Amniotic epithelial cell (primary cell): Measurements from ENCODE around the gene CRAT.
A peak's percentile ranks its signal among the peaks of the same experiment; 100 is the strongest.
"Not testable (repeated sequence)": the region's sequence is repeated elsewhere in the genome, so short reads cannot be mapped to it uniquely, and the experiment has no call there.

ENCODE experiments used
- DNase-seq: peaks from one replicate; pipeline ENCODE4 v3.0.0-alpha.2; 2010; ENCODE audit warnings: low read depth

CRAT gene

DNA sequence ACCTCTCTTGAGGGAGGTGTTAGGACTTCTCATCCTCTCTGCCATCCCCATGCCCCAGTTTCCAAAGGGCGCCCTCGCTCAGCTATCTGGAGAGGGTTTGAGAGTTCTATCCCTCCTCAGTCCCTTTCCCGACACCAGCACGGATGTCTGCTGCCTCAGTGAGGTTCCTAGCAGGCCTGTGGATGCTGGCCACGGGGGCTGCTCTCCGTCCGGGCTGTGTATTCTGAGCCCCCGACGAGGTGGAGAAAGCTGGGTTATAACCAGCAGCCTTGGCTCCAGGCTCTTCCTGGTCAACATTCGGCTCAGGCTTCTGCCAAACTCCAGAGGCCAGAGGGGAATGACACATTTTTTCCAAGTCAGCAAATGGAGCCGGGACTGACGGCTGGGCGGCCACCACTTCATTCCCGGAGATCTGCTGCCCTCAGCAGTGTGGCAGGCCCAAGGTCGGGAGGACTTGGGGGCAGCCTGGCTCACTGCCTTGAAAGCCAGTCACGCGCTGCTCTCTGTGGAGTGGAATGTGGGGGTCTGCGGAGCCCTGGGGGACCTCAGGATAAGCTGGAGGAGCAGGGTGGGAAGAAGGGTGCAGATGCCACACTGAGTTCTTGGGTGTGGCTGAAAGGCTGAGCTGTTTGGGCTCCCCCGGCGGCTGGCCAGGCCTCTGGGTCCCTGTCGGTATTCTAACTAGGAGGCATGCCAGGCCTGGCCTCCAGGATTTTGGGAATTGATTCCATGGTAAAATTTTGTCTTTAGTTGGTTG is 28.1 kb upstream of the CRAT start:
- DNase-seq = no peak

GRCh38 chr9:129138144-129138462 is 27.5 kb upstream of the CRAT start:
- no peak for DNase-seq

DNA sequence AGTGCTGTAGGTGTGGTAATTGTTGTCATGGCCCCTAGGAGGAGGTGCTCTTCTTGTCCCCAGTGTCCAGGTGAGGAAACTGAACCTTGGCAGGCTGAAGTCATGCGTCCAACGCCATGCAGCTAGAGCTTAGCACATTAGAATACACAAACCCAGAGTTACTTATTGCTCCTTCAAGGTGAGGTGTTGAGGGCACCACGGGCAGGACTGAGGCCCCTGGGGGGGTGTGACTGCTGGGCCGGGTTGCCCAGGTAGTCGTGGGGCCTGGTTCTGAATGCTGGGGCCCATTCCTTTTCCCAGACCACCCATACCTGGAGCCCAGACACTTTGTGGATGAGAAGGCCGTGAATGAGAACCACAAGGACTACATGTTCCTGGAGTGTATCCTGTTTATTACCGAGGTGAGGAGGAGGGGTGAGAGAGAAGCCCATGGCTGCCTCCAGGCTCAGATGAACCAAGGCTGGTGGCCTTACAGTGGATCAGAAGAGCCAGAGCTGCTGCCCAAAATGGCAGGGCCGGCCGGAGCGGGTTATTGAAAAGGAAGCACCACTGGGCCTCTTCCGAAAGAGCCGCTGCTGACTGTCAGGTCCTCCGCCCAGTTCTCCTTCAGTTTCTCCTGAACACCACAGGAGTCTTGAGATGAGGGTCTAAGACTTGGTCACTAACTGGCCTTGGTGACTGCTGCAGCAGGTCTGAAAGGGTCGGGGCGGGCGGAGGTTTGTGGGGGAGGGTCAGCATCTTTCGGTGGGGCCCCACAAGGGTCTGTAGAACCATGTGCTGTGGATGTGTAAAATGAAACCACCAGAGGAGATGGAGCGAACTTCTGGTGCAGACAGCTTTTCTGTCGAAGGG is 26.9 kb upstream of the CRAT start:
- DNase-seq = no peak

DNA sequence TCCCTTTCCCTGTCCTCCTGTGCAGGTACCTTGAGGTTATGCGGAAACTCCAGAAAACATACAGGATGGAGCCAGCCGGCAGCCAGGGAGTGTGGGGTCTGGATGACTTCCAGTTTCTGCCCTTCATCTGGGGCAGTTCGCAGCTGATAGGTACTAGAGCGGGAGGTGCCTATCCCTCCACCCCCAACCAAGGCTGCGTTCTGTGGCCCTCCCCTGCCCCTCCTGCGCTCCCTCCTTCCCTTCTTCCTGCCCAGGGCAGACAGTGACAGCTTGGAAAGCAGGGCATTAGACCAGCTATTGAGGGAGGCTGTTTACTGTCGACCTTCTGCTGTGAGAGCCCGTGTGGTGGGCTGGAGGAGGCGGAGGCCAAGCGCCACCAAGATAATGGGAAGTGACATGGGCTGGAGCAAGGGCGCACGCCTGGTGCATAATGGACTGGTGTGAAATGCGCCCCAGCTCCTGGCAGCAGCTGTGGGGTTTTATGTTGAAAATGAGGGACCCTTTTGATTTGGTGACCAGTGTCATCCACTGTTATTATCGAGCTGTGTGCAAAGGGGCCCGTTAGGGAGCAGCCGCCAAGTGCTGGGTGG is 25.9 kb upstream of the CRAT start:
- no peak for DNase-seq

- no peak for DNase-seq
Observed at GRCh38 chr9:129135476-129135875, 24.9 kb upstream of the CRAT start.

- no peak for DNase-seq
Observed at GRCh38 chr9:129133082-129133481, 22.5 kb upstream of the CRAT start.

- DNase-seq = peak; percentile 45
Observed at GRCh38 chr9:129131300-129132145, 20.9 kb upstream of the CRAT start.

DNA sequence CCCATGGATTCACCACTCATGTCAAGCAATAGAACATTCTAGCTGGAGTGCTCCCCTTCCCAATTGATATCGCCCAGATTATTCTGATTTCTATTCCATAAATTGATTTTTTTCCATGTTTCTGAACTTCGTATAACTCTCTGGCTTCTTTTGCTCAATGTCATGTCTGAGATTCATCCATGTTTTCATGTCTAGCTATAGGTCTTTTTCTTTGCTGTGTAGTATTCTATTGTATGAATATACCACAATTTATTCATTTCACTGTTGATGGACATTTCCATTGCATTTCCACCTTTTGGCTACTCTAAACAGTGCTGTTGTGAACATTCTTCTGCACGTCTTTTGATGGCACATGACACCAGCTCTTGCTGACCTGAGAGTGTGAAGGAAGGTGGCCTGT is 20.2 kb upstream of the CRAT start:
- DNase-seq = no peak

DNA sequence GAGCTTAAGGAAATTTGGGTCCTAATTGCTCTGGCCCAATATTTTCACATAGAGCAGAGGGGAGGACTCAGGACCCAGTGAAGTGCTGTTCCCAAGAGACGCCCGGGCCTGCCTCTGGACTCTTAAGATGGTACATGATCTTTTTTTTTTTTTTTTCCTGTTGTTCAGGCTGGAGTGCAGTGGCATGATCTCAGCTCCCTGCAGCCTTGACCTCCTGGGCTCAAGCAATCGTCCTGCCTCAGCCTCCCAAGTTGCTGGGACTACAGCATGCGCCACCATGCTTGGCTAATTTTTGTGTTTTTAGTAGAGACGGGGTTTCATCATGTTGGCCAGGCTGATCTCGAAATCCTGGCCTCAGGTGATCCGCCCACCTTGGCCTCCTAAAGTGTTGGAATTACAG is 19.7 kb upstream of the CRAT start:
- DNase-seq = not testable (repeated sequence)

DNA sequence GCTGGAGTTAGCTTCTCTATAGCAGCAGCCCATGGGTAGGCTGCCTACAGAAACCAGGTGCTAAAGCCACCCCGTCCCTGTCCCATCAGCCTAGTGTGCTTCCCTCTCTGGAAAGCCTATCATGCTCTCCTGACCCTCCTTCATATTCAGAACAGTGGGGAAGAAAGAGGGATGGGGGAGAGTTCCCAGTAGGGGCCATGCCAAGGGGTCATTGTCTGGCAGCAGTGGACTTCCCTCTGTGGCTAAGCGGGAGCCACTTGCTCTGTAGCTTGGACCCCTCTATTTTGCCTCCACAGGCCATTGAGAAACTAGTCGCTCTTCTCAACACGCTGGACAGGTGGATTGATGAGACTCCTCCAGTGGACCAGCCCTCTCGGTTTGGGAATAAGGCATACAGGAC is 18.1 kb upstream of the CRAT start:
- no peak for DNase-seq

GRCh38 chr9:129126749-129127618 is 16.4 kb upstream of the CRAT start:
- no peak for DNase-seq

DNA sequence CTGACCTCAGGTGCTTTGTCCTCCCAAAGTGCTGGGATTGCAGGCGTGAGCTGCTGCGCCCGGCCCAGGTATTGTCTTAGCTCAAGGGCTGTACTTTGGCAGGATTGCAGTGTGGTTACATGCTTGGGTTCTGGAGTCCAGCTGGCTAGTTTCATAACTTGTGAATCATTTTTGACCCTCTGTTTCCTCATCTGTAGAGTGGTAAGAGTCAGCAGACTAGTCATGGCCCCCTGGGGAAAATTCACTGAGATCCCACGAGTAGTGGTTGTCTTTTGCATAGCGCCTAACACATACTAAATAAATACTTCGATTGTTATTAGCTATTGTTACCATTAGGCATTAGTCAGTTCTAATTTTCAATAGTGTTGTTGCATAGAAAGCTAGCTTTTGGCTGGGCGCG is 14.9 kb upstream of the CRAT start:
- peak; percentile 87 for DNase-seq

DNA sequence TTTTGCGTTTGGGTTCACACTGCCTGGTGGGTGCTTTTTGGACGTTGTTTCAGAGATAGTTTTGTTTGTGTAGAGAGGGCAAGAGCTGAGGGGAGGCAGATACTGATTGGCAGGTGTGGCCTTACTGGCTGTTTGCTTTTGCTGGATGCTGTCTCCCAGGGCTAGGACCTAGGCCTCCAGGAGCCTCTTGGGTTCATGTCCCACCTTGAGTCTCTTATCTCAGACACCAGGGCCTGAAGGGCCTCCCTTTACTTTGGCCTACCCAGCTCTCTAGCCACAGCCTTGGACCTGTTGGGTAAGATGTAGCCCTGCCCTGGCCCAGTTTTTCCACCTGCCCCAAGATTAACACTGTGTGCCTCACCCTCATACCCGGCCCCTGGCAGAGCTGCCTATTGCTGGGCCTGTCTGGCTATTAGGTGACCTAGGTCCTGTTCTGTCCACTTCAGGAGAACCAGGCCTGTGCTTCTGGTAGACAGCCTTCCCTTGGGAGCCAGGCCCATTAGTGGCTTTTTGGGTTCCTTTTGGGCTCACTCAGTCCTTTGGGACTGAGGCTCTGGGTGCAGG is 14.0 kb upstream of the CRAT start:
- DNase-seq = no peak

- DNase-seq = not testable (repeated sequence)
Observed at GRCh38 chr9:129122976-129123375, 12.4 kb upstream of the CRAT start.

GRCh38 chr9:129122133-129122532 is 11.5 kb upstream of the CRAT start:
- DNase-seq = no peak

DNA sequence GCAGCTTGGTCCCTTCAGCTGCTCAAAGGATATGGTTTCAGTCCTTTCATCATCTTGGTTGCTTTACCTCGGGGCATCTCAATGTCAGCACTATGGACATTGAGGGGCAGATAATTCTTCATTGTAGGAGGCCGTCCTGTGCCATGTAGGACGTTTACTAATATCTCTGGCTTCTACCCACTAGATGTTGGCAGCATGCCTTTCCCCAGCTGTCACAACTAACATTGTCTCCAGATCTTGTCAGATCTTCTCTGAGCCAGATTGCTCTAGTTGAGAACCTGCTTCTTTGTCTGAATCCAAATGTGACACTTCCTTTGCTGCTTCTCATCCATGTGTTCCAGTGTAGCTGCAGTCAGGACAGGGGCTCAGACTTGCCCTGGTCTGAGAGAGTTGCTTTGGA is 10.9 kb upstream of the CRAT start:
- peak; percentile 44 for DNase-seq

DNA sequence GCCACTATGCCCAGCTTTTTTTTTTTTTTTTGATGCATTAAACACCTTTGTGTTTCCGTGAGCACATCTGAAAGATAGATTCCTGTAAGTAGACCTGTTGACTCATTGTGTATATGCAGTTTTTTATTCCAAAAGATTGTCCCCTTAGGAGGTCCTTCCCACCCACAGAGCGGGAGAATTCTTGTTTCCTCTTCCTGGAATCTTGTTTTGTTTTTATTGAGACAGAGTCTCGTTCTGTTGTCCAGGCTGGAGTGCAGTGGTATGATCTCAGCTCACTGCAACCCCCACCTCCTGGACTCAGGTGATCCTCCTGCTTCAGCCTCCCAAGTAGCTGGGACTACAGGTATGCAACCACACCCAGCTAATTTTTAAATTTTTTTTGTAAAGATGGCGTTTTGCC is 8.2 kb upstream of the CRAT start:
- DNase-seq = no peak

DNA sequence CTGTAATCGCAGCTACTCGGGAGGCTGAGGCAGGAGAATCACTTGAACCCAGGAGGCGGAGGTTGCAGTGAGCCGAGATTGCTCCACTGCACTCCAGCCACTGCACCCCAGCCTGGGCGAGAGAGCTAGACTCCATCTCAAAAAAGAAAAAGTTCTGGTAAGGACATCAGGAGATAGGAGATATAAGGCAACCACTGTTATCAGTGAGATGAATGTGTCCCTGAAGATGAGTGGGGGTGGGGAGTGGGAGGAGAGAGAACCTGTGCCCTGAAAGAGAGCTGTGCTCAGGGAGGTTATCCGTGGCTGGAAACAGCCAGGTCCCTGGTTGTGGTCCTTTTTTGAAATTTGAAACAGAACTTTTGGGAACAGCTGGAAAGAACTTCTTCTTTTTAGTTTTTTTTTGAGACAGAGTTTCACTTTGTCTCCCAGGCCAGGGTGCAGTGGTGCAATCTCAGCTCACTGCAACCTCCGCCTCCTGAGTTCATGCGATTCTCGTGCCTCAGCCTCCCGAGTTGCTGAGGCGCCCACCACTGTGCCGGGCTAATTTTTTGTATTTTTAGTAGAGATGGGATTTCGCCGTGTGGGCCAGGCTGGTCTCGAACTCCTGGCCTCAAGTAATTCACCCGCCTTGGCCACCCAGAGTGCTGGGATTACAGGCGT is 3.2 kb upstream of the CRAT start:
- no peak for DNase-seq

DNA sequence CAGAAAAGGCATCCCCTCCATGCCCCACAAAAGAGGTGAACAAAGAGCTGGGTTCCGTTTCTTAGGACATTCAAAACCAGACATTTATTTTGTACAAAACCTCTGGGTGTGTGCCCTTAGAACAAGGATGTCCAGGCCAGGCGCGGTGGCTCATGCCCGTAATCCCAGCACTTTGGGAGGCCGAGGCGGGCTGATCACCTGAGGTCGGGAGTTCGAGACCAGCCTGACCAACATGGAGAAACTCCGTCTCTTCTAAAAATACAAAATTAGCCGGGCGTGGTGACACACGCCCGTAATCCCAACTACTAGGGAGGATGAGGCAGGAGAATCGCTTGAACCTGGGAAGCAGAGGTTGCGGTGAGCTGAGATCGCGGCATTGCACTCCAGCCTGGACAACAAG is 1.9 kb upstream of the CRAT start:
- not testable (repeated sequence) for DNase-seq

- DNase-seq = peak; percentile 31
Observed at GRCh38 chr9:129111528-129112151, 1.0 kb upstream of the CRAT start.
